IMR-90 (cell line): ENCODE results near the gene KIAA0513. TPM values are rescaled to one million over a fixed set of nuclear protein-coding genes. Genes with fewer than 3 reads are reported as not detected.
A peak's percentile ranks its signal among the peaks of the same experiment; 100 is the strongest.

Experiments used
- ATAC-seq: fragments of 200-7000 bp; cut with Tn5 transposase; 2 replicates; pipeline ENCODE4 v1.9.1; 2020; ENCODE audit warnings: low read depth, mild to moderate bottlenecking, moderate library complexity
- BruUV-seq: library from RNA; stranded (reverse); fragments of 400-500 nt; replicated peaks from 2 replicates; lab custom pipeline; 2021; lab: Mats Ljungman, UMichigan
- CTCF ChIA-PET: fragments of 300-600 bp; formaldehyde crosslinking; extraction: SDS; loops from one replicate; lab custom pipeline; 2021; ENCODE audit warnings: antibody characterized with exemption; lab: Yijun Ruan, JAX
- POLR2A ChIA-PET: fragments of 300-600 bp; sonication (Branson Sonifier 250); formaldehyde crosslinking; loops from one replicate; lab custom pipeline; 2022; ENCODE audit warnings: antibody characterized with exemption; ENCODE audit not compliant: unreplicated experiment; lab: Charles Lee
- DNase-seq: peaks from one replicate; pipeline ENCODE4 v3.0.0; 2013
- H2AFZ ChIP-seq: replicated peaks from 2 replicates; pipeline ENCODE3; 2013; ENCODE audit warnings: low read length, mild to moderate bottlenecking; ENCODE audit not compliant: poor library complexity
- H2AK5ac ChIP-seq: 2 replicates; pipeline ENCODE4 v1.6.1; 2013; ENCODE audit warnings: low read depth, low read length, inconsistent platforms
- H2AK9ac ChIP-seq: replicated peaks from 2 replicates; pipeline ENCODE3; 2013; ENCODE audit warnings: mild to moderate bottlenecking, low read depth, low read length, moderate library complexity; ENCODE audit not compliant: poor library complexity
- H2BK120ac ChIP-seq: 2 replicates; pipeline ENCODE4 v1.6.1; 2013; ENCODE audit warnings: low read depth, low read length, inconsistent platforms
- H2BK15ac ChIP-seq: 3 replicates; pipeline ENCODE4 v1.6.1; 2013; ENCODE audit warnings: low read depth, low read length, inconsistent platforms
- H2BK20ac ChIP-seq: 2 replicates; pipeline ENCODE4 v1.6.1; 2013; ENCODE audit warnings: low read depth, mild to moderate bottlenecking, inconsistent platforms, low read length, moderate library complexity
- H2BK5ac ChIP-seq: 2 replicates; pipeline ENCODE4 v1.6.1; 2013; ENCODE audit warnings: mild to moderate bottlenecking, low read depth, low read length, inconsistent platforms; ENCODE audit not compliant: poor library complexity, severe bottlenecking
- H3K14ac ChIP-seq: replicated peaks from 2 replicates; pipeline ENCODE4 v1.6.1; 2013; ENCODE audit warnings: low read depth, low read length, inconsistent platforms
- H3K18ac ChIP-seq: 2 replicates; pipeline ENCODE4 v1.6.1; 2013; ENCODE audit warnings: low read depth, low read length, control low read depth
- H3K23ac ChIP-seq: 2 replicates; pipeline ENCODE4 v1.6.1; 2013; ENCODE audit warnings: low read depth, low read length, inconsistent platforms
- H3K27ac ChIP-seq: 2 replicates; pipeline ENCODE4 v1.5.1; 2013; ENCODE audit warnings: mild to moderate bottlenecking, control low read depth, low read length; ENCODE audit not compliant: insufficient read depth
- H3K27me3 ChIP-seq: 2 replicates; pipeline ENCODE4 v1.6.1; 2013; ENCODE audit warnings: low read length; ENCODE audit not compliant: control insufficient read depth, insufficient read depth
- H3K36me3 ChIP-seq: 2 replicates; pipeline ENCODE4 v1.6.1; 2013; ENCODE audit warnings: low read length, mixed read lengths; ENCODE audit not compliant: control insufficient read depth, insufficient read depth
- H3K4ac ChIP-seq: 2 replicates; pipeline ENCODE4 v1.6.1; 2013; ENCODE audit warnings: low read depth, low read length, inconsistent platforms
- H3K4me1 ChIP-seq: 2 replicates; pipeline ENCODE4 v1.6.1; 2013; ENCODE audit warnings: low read length, mixed read lengths; ENCODE audit not compliant: control insufficient read depth, insufficient read depth
- H3K4me2 ChIP-seq: 2 replicates; pipeline ENCODE4 v1.6.1; 2013; ENCODE audit warnings: low read depth, mild to moderate bottlenecking, control low read depth, low read length, moderate library complexity
- H3K4me3 ChIP-seq: 2 replicates; pipeline ENCODE4 v1.5.1; 2013; ENCODE audit warnings: low read depth, mild to moderate bottlenecking, control low read depth, low read length, moderate library complexity; ENCODE audit not compliant: insufficient read depth
- H3K56ac ChIP-seq: 2 replicates; pipeline ENCODE4 v1.6.1; 2013; ENCODE audit warnings: low read length, inconsistent platforms; ENCODE audit not compliant: insufficient read depth; ENCODE audit errors: extremely low read depth
- H3K79me1 ChIP-seq, 2 experiments: 2 replicates each; pipeline ENCODE4 v1.6.1; 2013; ENCODE audit warnings: low read length in 2 of 2, inconsistent platforms in 1 of 2, low read depth in 1 of 2
- H3K9ac ChIP-seq: 2 replicates; pipeline ENCODE4 v1.6.1; 2013; ENCODE audit warnings: low read depth, low read length, control low read depth
- H3K9me1 ChIP-seq: 2 replicates; pipeline ENCODE4 v1.6.1; 2013; ENCODE audit warnings: low read length, inconsistent platforms; ENCODE audit not compliant: insufficient read depth
- H3K9me3 ChIP-seq: 2 replicates; pipeline ENCODE4 v1.6.1; 2013; ENCODE audit warnings: low read length; ENCODE audit not compliant: control insufficient read depth, insufficient read depth
- H4K20me1 ChIP-seq: 2 replicates; pipeline ENCODE4 v1.6.1; 2013; ENCODE audit warnings: low read length, inconsistent platforms; ENCODE audit not compliant: insufficient read depth
- H4K5ac ChIP-seq: 2 replicates; pipeline ENCODE4 v1.6.1; 2013; ENCODE audit warnings: mild to moderate bottlenecking, low read depth, low read length, control low read depth
- H4K8ac ChIP-seq, 2 experiments: 2 replicates each; pipeline ENCODE4 v1.6.1; 2013; ENCODE audit warnings: low read depth in 2 of 2, low read length in 2 of 2, control low read depth in 1 of 2, inconsistent platforms in 1 of 2
- H4K91ac ChIP-seq: 2 replicates; pipeline ENCODE4 v1.6.1; 2013; ENCODE audit warnings: low read depth, low read length, inconsistent platforms; ENCODE audit not compliant: insufficient read depth
- BHLHE40 ChIP-seq: fragments of 150-350 bp; IDR thresholded peaks from 2 replicates; pipeline ENCODE4 v1.6.1; 2016; ENCODE audit warnings: mild to moderate bottlenecking, low read depth, low read length
- CEBPB ChIP-seq: IDR thresholded peaks from 2 replicates; pipeline ENCODE4 v1.6.1; 2012; ENCODE audit warnings: low read depth, low read length, improper control_type of control experiment
- CHD1 ChIP-seq: IDR thresholded peaks from 2 replicates; pipeline ENCODE4 v1.6.1; 2012; ENCODE audit warnings: low read depth, low read length, improper control_type of control experiment
- CTCF ChIP-seq: conservative IDR thresholded peaks from 2 replicates; pipeline ENCODE4 v1.5.1; 2012; ENCODE audit warnings: mild to moderate bottlenecking, low read depth, low read length, improper control_type of control experiment
- ELK1 ChIP-seq: fragments of 150-350 bp; IDR thresholded peaks from 2 replicates; pipeline ENCODE4 v1.6.1; 2016; ENCODE audit warnings: low read depth, mild to moderate bottlenecking, low read length, moderate library complexity, borderline replicate concordance
- FOS ChIP-seq: fragments of 150-350 bp; IDR thresholded peaks from 2 replicates; pipeline ENCODE4 v1.6.1; 2016; ENCODE audit warnings: low read depth, low read length
- MAZ ChIP-seq: IDR thresholded peaks from 2 replicates; pipeline ENCODE4 v1.6.1; 2012; ENCODE audit warnings: low read depth, mild to moderate bottlenecking, low read length, improper control_type of control experiment, moderate library complexity, borderline replicate concordance
- MXI1 ChIP-seq: IDR thresholded peaks from 2 replicates; pipeline ENCODE4 v1.6.1; 2012; ENCODE audit warnings: low read depth, mild to moderate bottlenecking, low read length, moderate library complexity, borderline replicate concordance
- NFE2L2 ChIP-seq: fragments of 150-350 bp; IDR thresholded peaks from 2 replicates; pipeline ENCODE4 v1.6.1; 2016; ENCODE audit warnings: low read depth, mild to moderate bottlenecking, low read length
- POLR2A ChIP-seq: IDR thresholded peaks from 2 replicates; pipeline ENCODE4 v1.6.1; 2012; ENCODE audit warnings: mild to moderate bottlenecking, low read depth, low read length
- RAD21 ChIP-seq: IDR thresholded peaks from 2 replicates; pipeline ENCODE4 v1.6.1; 2012; ENCODE audit warnings: low read length, improper control_type of control experiment
- RCOR1 ChIP-seq: IDR thresholded peaks from 2 replicates; pipeline ENCODE4 v1.6.1; 2012; ENCODE audit warnings: mild to moderate bottlenecking, low read length, improper control_type of control experiment; ENCODE audit not compliant: insufficient replicate concordance
- SMC3 ChIP-seq: fragments of 150-350 bp; IDR thresholded peaks from 2 replicates; pipeline ENCODE4 v1.6.1; 2016; ENCODE audit warnings: low read depth, mild to moderate bottlenecking, antibody characterized with exemption, low read length, moderate library complexity
- WGBS, 2 experiments: methylation state at CpG; one replicate each; pipeline versions ENCODE4 v1.1.5 to v1.1.7; 2013; ENCODE audit warnings: missing lambda C conversion rate in 2 of 2; ENCODE audit not compliant: insufficient read length in 1 of 2; ENCODE audit errors: extremely low coverage in 2 of 2; 5-methylcytosine and 5-hydroxymethylcytosine counted together
- dilution Hi-C: fragments of 300-500 bp; cut with HindIII; formaldehyde crosslinking; loops from one replicate; pipeline ENCODE4 v1.14.3; 2018; ENCODE audit warnings: low sequenced_read_pairs; ENCODE audit not compliant: unreplicated experiment
- in situ Hi-C: fragments of 300-500 bp; cut with MboI; formaldehyde crosslinking; loops from 3 replicates; pipeline ENCODE4 v1.14.3; 2019; ENCODE audit warnings: low sequenced_read_pairs, inconsistent platforms, mixed read lengths
- intact Hi-C: fragments of 100-400 bp; cut with micrococcal nuclease; formaldehyde crosslinking; loops from 2 replicates; pipeline ENCODE4 v1.10.0; 2022
- polyA plus RNA-seq, 3 experiments: library from polyadenylated mRNA; depleted of rRNA; stranded (reverse); fragments of >200 nt; gene quantifications; 2 replicates each; pipeline ENCODE4 v1.2.3, GENCODE V29; 2012; ENCODE audit warnings: low replicate concordance in 1 of 3
- total RNA-seq: library from RNA; depleted of rRNA; stranded (reverse); fragments of >200 nt; gene quantifications from 2 replicates; pipeline ENCODE4 v1.2.3, GENCODE V29; 2012

Gene KIAA0513
- total and polyA plus RNA-seq, 2 of the 4 experiments (the other 2 are of a cell fraction) = 9.5 TPM

- in situ Hi-C loops = no loop called here
Observed at GRCh38 chr16:85010931-85011845, 16.4 kb upstream of the KIAA0513 start, which contains the start of gene ZDHHC7. Gene ZDHHC7 (minus strand): TSS chr16:85011535. CDS start chr16:84990618, 20,917 bp downstream.

More at GRCh38 chr16:85010931-85011845, 16.4 kb upstream of the KIAA0513 start, which contains the start of gene ZDHHC7:
- peak within 1 kb of the TSS; percentile 84 for H2AFZ ChIP-seq
- H3K56ac ChIP-seq = peak within 1 kb of the TSS; percentile 85
- H3K4me2 ChIP-seq = peak within 1 kb of the TSS; percentile 99
- TSS peak; percentile 42 for BruUV-seq
- peak within 1 kb of the TSS; percentile 91 for H3K27ac ChIP-seq
- H3K4me3 ChIP-seq = peak within 1 kb of the TSS; percentile 69
- H3K27me3 ChIP-seq = no peaks in the 10 kb centered on the region
- no peaks in the 10 kb centered on the region for H3K36me3 ChIP-seq
- 0 out of 2 replicates have a peak within 1 kb of the TSS, but pooled peaks have one; percentile 8 for H2BK20ac ChIP-seq
- peak within 1 kb of the TSS; percentile 89 for H4K5ac ChIP-seq
- 1% methylated on average over 49 of the region's 86 CpGs; no CpG with 5 or more reads in 1 of the 2 experiments for WGBS, 2 experiments
- peak within 1 kb of the TSS; percentile 89 for H2BK5ac ChIP-seq
- H2BK15ac ChIP-seq = peak within 1 kb of the TSS; percentile 72; the same call in 1 of the 3 replicates
- H3K14ac ChIP-seq = peak within 1 kb of the TSS; percentile 94
- peak within 1 kb of the TSS; percentile 94 for H3K9ac ChIP-seq
- peak within 1 kb of the TSS; percentile 86 for H4K91ac ChIP-seq
- ATAC-seq (peak; percentile 91), DNase-seq (peak; percentile 84)
- H3K4me1 ChIP-seq = peaks cover 6% of the 10 kb centered on the region
- H4K20me1 ChIP-seq = peaks cover 5% of the 10 kb centered on the region; the same call in 1 of the 2 replicates
- peak within 1 kb of the TSS; percentile 99 for H2AK9ac ChIP-seq
- TF ChIP-seq BHLHE40 = no peak
- TF ChIP-seq MAZ = peak; percentile 50; the same call in 1 of the 2 replicates
- TF ChIP-seq SMC3 = no peak
- peak; percentile 89 for TF ChIP-seq POLR2A
- TF ChIP-seq ELK1 = no peak
- TF ChIP-seq FOS = no peak
- TF ChIP-seq CEBPB = no peak
- TF ChIP-seq RCOR1 = no peak
- TF ChIP-seq NFE2L2 = no peak
- TF ChIP-seq RAD21 = no peak
- TF ChIP-seq CHD1 = peak; percentile 8; the same call in 1 of the 2 replicates
- no peak; the same call in 1 of the 2 replicates for TF ChIP-seq MXI1
- TF ChIP-seq CTCF = peak; percentile 13; the same call in 1 of the 2 replicates
- H3K79me1 ChIP-seq = peaks cover 4 to 33% of the 10 kb centered on the region in 2 experiments; a peak in 3 of 4 replicates
- peak within 1 kb of the TSS; percentile 92 to 96 for H4K8ac ChIP-seq
- peak within 1 kb of the TSS; percentile 54 for H2AK5ac ChIP-seq
- no peaks in the 10 kb centered on the region for H3K9me3 ChIP-seq
- dilution Hi-C loops (no loop called here), intact Hi-C loops (no loop called here)
- ChIA-PET POLR2A (interaction anchor here (0.6 to 0.9 kb wide), 2 partner anchors 16 to 42 kb away, joined by 3 to 6 read pairs; no protein-coding TSS in a partner anchor), CTCF (interaction anchor here (0.9 to 1.1 kb wide), 2 partner anchors 40 to 41 kb away, joined by 3 read pairs; no protein-coding TSS in a partner anchor)
- peak within 1 kb of the TSS; percentile 89 for H3K4ac ChIP-seq
- peak within 1 kb of the TSS; percentile 70 for H3K18ac ChIP-seq
- H2BK120ac ChIP-seq = peak within 1 kb of the TSS; percentile 47; the same call in 1 of the 2 replicates
- peak within 1 kb of the TSS; percentile 91 for H3K23ac ChIP-seq
- peaks cover 8% of the 10 kb centered on the region; the same call in 1 of the 2 replicates for H3K9me1 ChIP-seq
